Neural cell (in vitro differentiated cells): ENCODE data around the gene TRIO. TPM values are rescaled to one million over a fixed set of nuclear protein-coding genes. Genes with fewer than 3 reads are reported as not detected.

ENCODE experiments used
- H2AFZ ChIP-seq: fragments of 200-600, 300-800 bp; sonication (generic), shearing (Covaris generic); 2 replicates; pipeline ENCODE4 v1.6.0; 2014; ENCODE audit warnings: low read depth, mild to moderate bottlenecking, antibody characterized with exemption, low read length, moderate library complexity
- H3F3A ChIP-seq: fragments of 200-600 bp; shearing (Covaris generic); 2 replicates; pipeline ENCODE4 v1.6.1; 2016; ENCODE audit warnings: mild to moderate bottlenecking, moderate library complexity, mixed read lengths, antibody characterized with exemption, low read length; ENCODE audit not compliant: insufficient read depth, poor library complexity, severe bottlenecking
- H3K27ac ChIP-seq: fragments of 200-600, 300-800 bp; sonication (generic), shearing (Covaris generic); 2 replicates; pipeline ENCODE4 v1.5.1; 2014; ENCODE audit warnings: mild to moderate bottlenecking, low read length, moderate library complexity
- H3K27me3 ChIP-seq: fragments of 300-800, 200-600 bp; sonication (generic), shearing (Covaris generic); 2 replicates; pipeline ENCODE4 v1.6.0; 2014; ENCODE audit warnings: mild to moderate bottlenecking, low read depth, low read length, moderate library complexity; ENCODE audit not compliant: insufficient read depth
- H3K36me3 ChIP-seq: fragments of 300-800, 200-600 bp; sonication (generic), shearing (Covaris generic); 2 replicates; pipeline ENCODE4 v1.5.1; 2014; ENCODE audit warnings: mild to moderate bottlenecking, antibody characterized with exemption, low read length, moderate library complexity; ENCODE audit not compliant: insufficient read depth
- H3K4me2 ChIP-seq: fragments of 300-800, 200-600 bp; sonication (generic), shearing (Covaris generic); 2 replicates; pipeline ENCODE4 v1.6.0; 2014; ENCODE audit warnings: mild to moderate bottlenecking, low read length
- H3K4me3 ChIP-seq: fragments of 300-800, 200-600 bp; sonication (generic), shearing (Covaris generic); 2 replicates; pipeline ENCODE4 v1.5.1; 2014; ENCODE audit warnings: mild to moderate bottlenecking, low read length, moderate library complexity
- H3K79me2 ChIP-seq: fragments of 200-600 bp; shearing (Covaris generic); replicated peaks from 2 replicates; pipeline ENCODE4 v1.6.0; 2014; ENCODE audit warnings: mild to moderate bottlenecking, low read length, moderate library complexity; ENCODE audit not compliant: insufficient read depth
- H3K9ac ChIP-seq: fragments of 300-800, 200-600 bp; sonication (generic), shearing (Covaris generic); 2 replicates; pipeline ENCODE4 v1.6.1; 2016; ENCODE audit warnings: mild to moderate bottlenecking, low read length, mixed read lengths
- H3K9me2 ChIP-seq: fragments of 200-600 bp; shearing (Covaris generic); 2 replicates; pipeline ENCODE4 v1.6.1; 2016; ENCODE audit warnings: mild to moderate bottlenecking, low read length, mixed read lengths; ENCODE audit not compliant: insufficient read depth
- H3K9me3 ChIP-seq: fragments of 200-600, 300-800 bp; sonication (generic), shearing (Covaris generic); 2 replicates; pipeline ENCODE4 v1.6.1; 2016; ENCODE audit warnings: mild to moderate bottlenecking, mixed run types, low read length, moderate library complexity, mixed read lengths
- H4K20me1 ChIP-seq: fragments of 200-600 bp; shearing (Covaris generic); 2 replicates; pipeline ENCODE4 v1.6.1; 2016; ENCODE audit warnings: mild to moderate bottlenecking, mixed run types; ENCODE audit not compliant: insufficient read depth
- CTCF ChIP-seq: fragments of 450-650 bp; IDR thresholded peaks from 2 replicates; pipeline ENCODE4 v1.5.1; 2014; ENCODE audit warnings: antibody characterized with exemption, mild to moderate bottlenecking, moderate library complexity; ENCODE audit not compliant: poor library complexity, severe bottlenecking
- EP300 ChIP-seq: fragments of 450-650 bp; conservative IDR thresholded peaks from 2 replicates; pipeline ENCODE4 v1.6.1; 2014; ENCODE audit warnings: antibody characterized with exemption, mild to moderate bottlenecking, moderate library complexity; ENCODE audit not compliant: poor library complexity, severe bottlenecking
- EZH2 ChIP-seq: fragments of 200-600, 300-800 bp; shearing (Covaris generic), sonication (generic); IDR thresholded peaks from 2 replicates; pipeline ENCODE4 v1.6.1; 2014; ENCODE audit warnings: antibody characterized with exemption, low read length, borderline replicate concordance, mild to moderate bottlenecking; ENCODE audit not compliant: insufficient read depth, poor library complexity, severe bottlenecking
- MXI1 ChIP-seq: fragments of 450-650 bp; conservative IDR thresholded peaks from 2 replicates; pipeline ENCODE4 v1.6.1; 2014; ENCODE audit warnings: antibody characterized with exemption, mild to moderate bottlenecking; ENCODE audit not compliant: poor library complexity, severe bottlenecking
- POLR2AphosphoS5 ChIP-seq: IDR thresholded peaks from 2 replicates; pipeline ENCODE4 v1.6.1; 2012
- RAD21 ChIP-seq: fragments of 450-650 bp; conservative IDR thresholded peaks from 2 replicates; pipeline ENCODE4 v1.6.1; 2014; ENCODE audit warnings: antibody characterized with exemption, mild to moderate bottlenecking, moderate library complexity
- REST ChIP-seq: IDR thresholded peaks from 2 replicates; pipeline ENCODE4 v1.6.1; 2012; ENCODE audit warnings: borderline replicate concordance
- SMC3 ChIP-seq: fragments of 450-650 bp; conservative IDR thresholded peaks from 2 replicates; pipeline ENCODE4 v1.6.1; 2014; ENCODE audit warnings: antibody characterized with exemption, mild to moderate bottlenecking, moderate library complexity; ENCODE audit not compliant: poor library complexity
- TAF1 ChIP-seq: IDR thresholded peaks from 2 replicates; pipeline ENCODE4 v1.6.1; 2012; ENCODE audit warnings: low read depth
- polyA plus RNA-seq: library from polyadenylated mRNA; depleted of rRNA; stranded (reverse); fragments of >200 nt; gene quantifications from 2 replicates; pipeline ENCODE4 v1.2.3, GENCODE V29; 2014

Gene TRIO
- polyA plus RNA-seq, 1 donor from 2014 or later = 168 TPM

DNA sequence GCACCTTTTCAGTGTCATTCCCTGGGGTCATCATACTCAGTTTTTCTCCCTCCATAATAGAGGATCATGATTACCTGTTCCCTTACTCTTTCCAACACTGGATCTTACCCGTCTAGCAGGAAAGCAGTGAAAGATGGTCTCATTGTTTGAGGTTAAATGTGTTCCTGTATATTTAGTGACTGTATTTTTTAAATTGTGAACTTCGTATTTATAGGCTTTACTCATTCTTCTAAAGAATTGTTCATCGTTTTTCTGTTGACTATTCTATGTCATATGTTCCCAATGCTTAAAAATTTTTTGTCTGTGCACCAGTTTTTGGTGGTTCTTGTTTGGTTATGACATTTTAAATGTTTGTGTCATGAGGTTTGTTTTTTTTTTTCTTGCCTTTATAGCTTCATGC, 233.6 kb downstream of the TRIO start:
- H3K36me3 ChIP-seq = peaks cover 28% of the 10 kb centered on the region
- TF ChIP-seq RAD21 (no peak), CTCF (no peak), REST (no peak), EZH2 (no peak), EP300 (no peak), MXI1 (no peak), POLR2AphosphoS5 (no peak), SMC3 (no peak), TAF1 (no peak)
- no peak overlapping the region for H3K4me3 ChIP-seq
- no peaks in the 10 kb centered on the region for H3K79me2 ChIP-seq
- no peaks in the 10 kb centered on the region for H3K27me3 ChIP-seq
- no peak overlapping the region for H3K27ac ChIP-seq
- H2AFZ ChIP-seq = no peak overlapping the region
- no peak overlapping the region for H3K9ac ChIP-seq
- no peaks in the 10 kb centered on the region for H3K9me3 ChIP-seq
- no peaks in the 10 kb centered on the region for H3K9me2 ChIP-seq
- no peak overlapping the region for H3K4me2 ChIP-seq
- H4K20me1 ChIP-seq = no peaks in the 10 kb centered on the region
- H3F3A ChIP-seq = no peaks in the 10 kb centered on the region

- no peak overlapping the region for H2AFZ ChIP-seq
- H3K36me3 ChIP-seq = peaks cover 27% of the 10 kb centered on the region
- H3K9me3 ChIP-seq = no peaks in the 10 kb centered on the region
- no peak overlapping the region for H3K27ac ChIP-seq
- H3K79me2 ChIP-seq = no peaks in the 10 kb centered on the region
- H3K9me2 ChIP-seq = no peaks in the 10 kb centered on the region
- H3K9ac ChIP-seq = no peak overlapping the region
- no peaks in the 10 kb centered on the region for H3K27me3 ChIP-seq
- no peaks in the 10 kb centered on the region for H4K20me1 ChIP-seq
- no peak for TF ChIP-seq REST
- no peak for TF ChIP-seq CTCF
- no peak for TF ChIP-seq RAD21
- no peak for TF ChIP-seq SMC3
- no peak for TF ChIP-seq MXI1
- no peak for TF ChIP-seq TAF1
- TF ChIP-seq POLR2AphosphoS5 = no peak
- no peak for TF ChIP-seq EP300
- TF ChIP-seq EZH2 = no peak
- H3K4me2 ChIP-seq = no peak overlapping the region
- no peak overlapping the region for H3K4me3 ChIP-seq
- no peaks in the 10 kb centered on the region for H3F3A ChIP-seq
These were observed 236.8 kb downstream of the TRIO start for GRCh38 chr5:14379739-14380497.
